GM23338 (cell line): ENCODE results near the gene RNF6. TPM values are rescaled to one million over a fixed set of nuclear protein-coding genes. Genes with fewer than 3 reads are reported as not detected.

Experiments used
- ATAC-seq: fragments of 200-7000 bp; cut with Tn5 transposase; 3 replicates; pipeline ENCODE4 v1.9.1; 2020
- DNase-seq: peaks from one replicate; pipeline ENCODE4 v3.0.0-alpha.2; 2015; ENCODE audit warnings: low spot score
- H2AFZ ChIP-seq: fragments of 200-600 bp; sonication (generic); 2 replicates; pipeline ENCODE4 v1.8.0; 2016; ENCODE audit warnings: antibody characterized with exemption, mild to moderate bottlenecking, moderate library complexity
- H3F3A ChIP-seq: fragments of 200-600 bp; sonication (generic); replicated peaks from 2 replicates; pipeline ENCODE4 v1.8.0; 2017; ENCODE audit warnings: antibody characterized with exemption, mixed run types, low read depth
- H3K27ac ChIP-seq: fragments of 200-600 bp; sonication (generic); 2 replicates; pipeline ENCODE4 v1.6.1; 2016; ENCODE audit warnings: low read depth
- H3K27me3 ChIP-seq: fragments of 200-600 bp; sonication (generic); 2 replicates; pipeline ENCODE4 v1.8.0; 2016; ENCODE audit warnings: mild to moderate bottlenecking, mixed run types, moderate library complexity; ENCODE audit not compliant: insufficient read depth
- H3K36me3 ChIP-seq: fragments of 200-600 bp; sonication (generic); 2 replicates; pipeline ENCODE4 v1.8.0; 2016; ENCODE audit warnings: mild to moderate bottlenecking; ENCODE audit not compliant: insufficient read depth
- H3K4me1 ChIP-seq: fragments of 200-600 bp; sonication (generic); 2 replicates; pipeline ENCODE4 v1.8.0; 2016; ENCODE audit warnings: mild to moderate bottlenecking, moderate library complexity; ENCODE audit not compliant: insufficient read depth
- H3K4me2 ChIP-seq: fragments of 200-600 bp; sonication (generic); 2 replicates; pipeline ENCODE4 v1.7.1; 2017; ENCODE audit warnings: mixed run types
- H3K4me3 ChIP-seq: fragments of 200-600 bp; sonication (generic); 2 replicates; pipeline ENCODE4 v1.6.1; 2016; ENCODE audit warnings: mixed run types
- H3K79me2 ChIP-seq: fragments of 200-600 bp; sonication (generic); replicated peaks from 2 replicates; pipeline ENCODE4 v1.8.0; 2017; ENCODE audit warnings: mild to moderate bottlenecking; ENCODE audit not compliant: insufficient read depth
- H3K9me2 ChIP-seq: fragments of 200-600 bp; sonication (generic); 2 replicates; pipeline ENCODE4 v1.8.0; 2017; ENCODE audit not compliant: insufficient read depth
- H4K20me1 ChIP-seq: fragments of 200-600 bp; sonication (generic); replicated peaks from 2 replicates; pipeline ENCODE4 v1.8.0; 2017; ENCODE audit warnings: mild to moderate bottlenecking; ENCODE audit not compliant: insufficient read depth
- H3K27ac Mint-ChIP-seq: 2 replicates; pipeline ENCODE4 v1.8.0; 2020; ENCODE audit warnings: inconsistent platforms, mild to moderate bottlenecking, moderate library complexity, mixed read lengths
- H3K27me3 Mint-ChIP-seq: 3 replicates; pipeline ENCODE4 v1.8.0; 2022; ENCODE audit warnings: low read depth, mild to moderate bottlenecking, moderate library complexity, mixed read lengths, inconsistent platforms; ENCODE audit not compliant: insufficient read depth, poor library complexity
- H3K36me3 Mint-ChIP-seq: 3 replicates; pipeline ENCODE4 v1.8.0; 2021; ENCODE audit warnings: low read depth, mild to moderate bottlenecking, inconsistent platforms, moderate library complexity, mixed read lengths
- H3K4me1 Mint-ChIP-seq: 3 replicates; pipeline ENCODE4 v1.8.0; 2020; ENCODE audit warnings: mild to moderate bottlenecking, inconsistent platforms, mixed read lengths
- H3K4me3 Mint-ChIP-seq: 3 replicates; pipeline ENCODE4 v1.8.0; 2021; ENCODE audit warnings: moderate library complexity, mild to moderate bottlenecking, inconsistent platforms, mixed read lengths
- H3K9me3 Mint-ChIP-seq: 3 replicates; pipeline ENCODE4 v1.8.0; 2020; ENCODE audit warnings: moderate library complexity, mild to moderate bottlenecking, inconsistent platforms, mixed read lengths
- EZH2phosphoT487 ChIP-seq: fragments of 200-600 bp; sonication (generic); IDR thresholded peaks from one replicate; pipeline ENCODE4 v1.8.1; 2018; ENCODE audit warnings: antibody characterized with exemption; ENCODE audit not compliant: unreplicated experiment
- ZNF462 ChIP-seq: fragments of 250-450 bp; sonication (Bioruptor Pico); IDR thresholded peaks from 2 replicates; pipeline ENCODE4 v1.5.0; 2020; ENCODE audit warnings: mild to moderate bottlenecking, moderate library complexity
- polyA plus RNA-seq: library from polyadenylated mRNA; unstranded; fragments of >200 nt; fragmentation: Nextera tagmentation; extraction: Ambion mirVana; gene quantifications from 2 replicates; pipeline ENCODE4 v1.2.1, GENCODE V29; 2016
- total RNA-seq: library from RNA; depleted of rRNA; stranded (reverse); fragments of >200 nt; shearing (Covaris generic); gene quantifications from 2 replicates; pipeline ENCODE4 v1.2.3, GENCODE V29; 2014
- TF ChIP-seq, protein P1 (sequence below), 2 experiments: fragments of 200-600 bp in 1 of 2; sonication (generic) in 1 of 2; conservative IDR thresholded peaks; 2 replicates each; pipeline versions ENCODE4 v1.5.1 to v1.6.1; 2016 to 2017; ENCODE audit warnings: antibody characterized with exemption in 2 of 2, low read depth in 2 of 2, mild to moderate bottlenecking in 2 of 2, moderate library complexity in 1 of 2
- TF ChIP-seq, protein P2 (sequence below): IDR thresholded peaks from one replicate; pipeline ENCODE4 v1.6.1; 2018; ENCODE audit warnings: antibody characterized with exemption; ENCODE audit not compliant: unreplicated experiment

Gene RNF6
- total and polyA plus RNA-seq, 2 experiments from 2014 or later, result 11.8 to 18.8 TPM

DNA sequence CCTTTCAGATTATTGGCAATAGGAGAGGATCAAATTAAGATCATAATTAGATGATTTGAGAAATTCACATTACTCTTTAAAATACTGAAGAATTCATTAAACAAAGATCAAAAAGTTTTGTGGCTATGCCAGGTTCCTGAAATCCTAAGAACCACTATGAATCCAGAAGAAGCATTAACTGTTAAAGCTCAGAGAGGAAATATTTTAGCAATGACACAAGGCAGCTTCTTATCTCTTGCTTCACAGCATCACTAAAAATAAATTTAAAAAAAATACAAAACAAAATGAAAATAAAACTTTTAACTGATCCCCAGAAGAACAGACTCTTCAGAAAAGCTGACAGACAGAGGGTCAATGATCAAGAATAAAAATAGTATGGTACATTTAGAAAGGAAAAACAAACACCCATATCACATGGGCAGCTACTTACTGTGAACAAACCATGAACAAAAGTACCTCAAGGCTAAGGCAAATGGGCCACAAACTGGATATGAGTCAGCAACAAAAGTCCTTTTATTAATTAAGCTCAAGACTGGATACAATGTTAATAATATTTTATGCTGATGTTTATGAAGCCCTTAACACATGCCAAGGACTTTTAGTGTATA, 19.6 kb downstream of the RNF6 start:
- ATAC-seq (no peak), DNase-seq (no peak)
- TF ChIP-seq, protein P1, sequence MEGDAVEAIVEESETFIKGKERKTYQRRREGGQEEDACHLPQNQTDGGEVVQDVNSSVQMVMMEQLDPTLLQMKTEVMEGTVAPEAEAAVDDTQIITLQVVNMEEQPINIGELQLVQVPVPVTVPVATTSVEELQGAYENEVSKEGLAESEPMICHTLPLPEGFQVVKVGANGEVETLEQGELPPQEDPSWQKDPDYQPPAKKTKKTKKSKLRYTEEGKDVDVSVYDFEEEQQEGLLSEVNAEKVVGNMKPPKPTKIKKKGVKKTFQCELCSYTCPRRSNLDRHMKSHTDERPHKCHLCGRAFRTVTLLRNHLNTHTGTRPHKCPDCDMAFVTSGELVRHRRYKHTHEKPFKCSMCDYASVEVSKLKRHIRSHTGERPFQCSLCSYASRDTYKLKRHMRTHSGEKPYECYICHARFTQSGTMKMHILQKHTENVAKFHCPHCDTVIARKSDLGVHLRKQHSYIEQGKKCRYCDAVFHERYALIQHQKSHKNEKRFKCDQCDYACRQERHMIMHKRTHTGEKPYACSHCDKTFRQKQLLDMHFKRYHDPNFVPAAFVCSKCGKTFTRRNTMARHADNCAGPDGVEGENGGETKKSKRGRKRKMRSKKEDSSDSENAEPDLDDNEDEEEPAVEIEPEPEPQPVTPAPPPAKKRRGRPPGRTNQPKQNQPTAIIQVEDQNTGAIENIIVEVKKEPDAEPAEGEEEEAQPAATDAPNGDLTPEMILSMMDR (conservative IDR thresholded peaks at IDR 0.05; ENCODE audit: low read depth in 2 of 2), result no peak
- TF ChIP-seq EZH2phosphoT487, result no peak
- no peak for TF ChIP-seq ZNF462 (CRISPR knock-in tag)
- TF ChIP-seq, protein P2, sequence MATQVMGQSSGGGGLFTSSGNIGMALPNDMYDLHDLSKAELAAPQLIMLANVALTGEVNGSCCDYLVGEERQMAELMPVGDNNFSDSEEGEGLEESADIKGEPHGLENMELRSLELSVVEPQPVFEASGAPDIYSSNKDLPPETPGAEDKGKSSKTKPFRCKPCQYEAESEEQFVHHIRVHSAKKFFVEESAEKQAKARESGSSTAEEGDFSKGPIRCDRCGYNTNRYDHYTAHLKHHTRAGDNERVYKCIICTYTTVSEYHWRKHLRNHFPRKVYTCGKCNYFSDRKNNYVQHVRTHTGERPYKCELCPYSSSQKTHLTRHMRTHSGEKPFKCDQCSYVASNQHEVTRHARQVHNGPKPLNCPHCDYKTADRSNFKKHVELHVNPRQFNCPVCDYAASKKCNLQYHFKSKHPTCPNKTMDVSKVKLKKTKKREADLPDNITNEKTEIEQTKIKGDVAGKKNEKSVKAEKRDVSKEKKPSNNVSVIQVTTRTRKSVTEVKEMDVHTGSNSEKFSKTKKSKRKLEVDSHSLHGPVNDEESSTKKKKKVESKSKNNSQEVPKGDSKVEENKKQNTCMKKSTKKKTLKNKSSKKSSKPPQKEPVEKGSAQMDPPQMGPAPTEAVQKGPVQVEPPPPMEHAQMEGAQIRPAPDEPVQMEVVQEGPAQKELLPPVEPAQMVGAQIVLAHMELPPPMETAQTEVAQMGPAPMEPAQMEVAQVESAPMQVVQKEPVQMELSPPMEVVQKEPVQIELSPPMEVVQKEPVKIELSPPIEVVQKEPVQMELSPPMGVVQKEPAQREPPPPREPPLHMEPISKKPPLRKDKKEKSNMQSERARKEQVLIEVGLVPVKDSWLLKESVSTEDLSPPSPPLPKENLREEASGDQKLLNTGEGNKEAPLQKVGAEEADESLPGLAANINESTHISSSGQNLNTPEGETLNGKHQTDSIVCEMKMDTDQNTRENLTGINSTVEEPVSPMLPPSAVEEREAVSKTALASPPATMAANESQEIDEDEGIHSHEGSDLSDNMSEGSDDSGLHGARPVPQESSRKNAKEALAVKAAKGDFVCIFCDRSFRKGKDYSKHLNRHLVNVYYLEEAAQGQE, result no peak
- H3K4me1 Mint-ChIP-seq, result peaks cover 11% of the 10 kb centered on the region; the same call in 2 of the 3 replicates
- no peaks in the 10 kb centered on the region for H3F3A ChIP-seq
- no peak overlapping the region for H2AFZ ChIP-seq
- no peaks in the 10 kb centered on the region for H3K4me1 ChIP-seq
- no peaks in the 10 kb centered on the region for H4K20me1 ChIP-seq
- no peaks in the 10 kb centered on the region for H3K9me2 ChIP-seq
- no peak overlapping the region for H3K4me3 ChIP-seq
- H3K27ac Mint-ChIP-seq, result no peak overlapping the region; the same call in none of the 2 replicates
- H3K36me3 ChIP-seq, result no peaks in the 10 kb centered on the region
- no peaks in the 10 kb centered on the region for H3K27me3 ChIP-seq
- no peak overlapping the region for H3K4me2 ChIP-seq
- no peaks in the 10 kb centered on the region for H3K36me3 Mint-ChIP-seq
- H3K27ac ChIP-seq, result no peak overlapping the region
- no peak overlapping the region for H3K4me3 Mint-ChIP-seq
- H3K79me2 ChIP-seq, result no peaks in the 10 kb centered on the region
- H3K9me3 Mint-ChIP-seq, result no peaks in the 10 kb centered on the region
- H3K27me3 Mint-ChIP-seq, result no peaks in the 10 kb centered on the region
